A673 (cell line): ENCODE results near the gene ABCB9.

Experiments
- EZH2 ChIP-seq: fragments of 200-600 bp; sonication (generic); IDR thresholded peaks from 2 replicates; pipeline ENCODE4 v1.6.1; 2017; ENCODE audit warnings: borderline replicate concordance, low read depth, mild to moderate bottlenecking, mixed read lengths, antibody characterized with exemption, low read length; ENCODE audit not compliant: poor library complexity, severe bottlenecking
- TF ChIP-seq, protein P1 (sequence below): fragments of 300-800, 200-600 bp; sonication (generic); conservative IDR thresholded peaks from 2 replicates; pipeline ENCODE4 v1.5.1; 2017; ENCODE audit warnings: low read depth, mild to moderate bottlenecking, antibody characterized with exemption, low read length, moderate library complexity, mixed read lengths

DNA sequence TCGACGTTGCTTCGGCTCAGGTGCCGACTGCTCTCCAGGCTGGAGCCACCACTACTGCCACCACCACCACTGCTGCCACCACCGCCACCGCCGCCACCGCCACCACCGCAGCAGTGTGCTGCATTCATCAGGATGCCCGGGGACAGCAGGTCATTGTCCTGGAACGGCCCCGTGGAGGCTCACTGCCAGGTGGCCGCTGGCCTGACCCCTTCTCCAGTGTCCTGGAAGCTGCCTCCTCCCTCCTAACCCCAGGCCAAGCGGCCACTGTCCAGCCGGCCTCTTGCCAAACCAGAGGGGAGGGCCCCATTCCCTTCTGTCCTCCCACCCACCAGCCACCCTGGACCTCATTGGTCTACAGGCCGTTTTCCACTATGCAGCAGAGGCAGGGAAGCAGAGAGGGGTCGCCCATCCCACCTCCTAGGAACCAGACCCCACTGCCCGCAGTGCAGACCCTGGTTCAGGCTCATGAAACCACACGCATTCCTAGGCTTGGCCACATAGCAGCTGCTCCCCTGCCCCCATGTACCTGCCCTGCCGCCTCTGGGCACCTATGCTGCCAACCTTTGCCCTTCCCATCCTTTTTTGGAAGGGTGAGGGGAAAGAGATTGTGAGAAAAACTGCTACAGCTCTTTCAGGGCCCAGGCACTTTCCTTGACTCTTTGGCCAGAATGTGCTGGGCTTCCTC, 29.4 kb upstream of the ABCB9 start:
- TF ChIP-seq, protein P1, sequence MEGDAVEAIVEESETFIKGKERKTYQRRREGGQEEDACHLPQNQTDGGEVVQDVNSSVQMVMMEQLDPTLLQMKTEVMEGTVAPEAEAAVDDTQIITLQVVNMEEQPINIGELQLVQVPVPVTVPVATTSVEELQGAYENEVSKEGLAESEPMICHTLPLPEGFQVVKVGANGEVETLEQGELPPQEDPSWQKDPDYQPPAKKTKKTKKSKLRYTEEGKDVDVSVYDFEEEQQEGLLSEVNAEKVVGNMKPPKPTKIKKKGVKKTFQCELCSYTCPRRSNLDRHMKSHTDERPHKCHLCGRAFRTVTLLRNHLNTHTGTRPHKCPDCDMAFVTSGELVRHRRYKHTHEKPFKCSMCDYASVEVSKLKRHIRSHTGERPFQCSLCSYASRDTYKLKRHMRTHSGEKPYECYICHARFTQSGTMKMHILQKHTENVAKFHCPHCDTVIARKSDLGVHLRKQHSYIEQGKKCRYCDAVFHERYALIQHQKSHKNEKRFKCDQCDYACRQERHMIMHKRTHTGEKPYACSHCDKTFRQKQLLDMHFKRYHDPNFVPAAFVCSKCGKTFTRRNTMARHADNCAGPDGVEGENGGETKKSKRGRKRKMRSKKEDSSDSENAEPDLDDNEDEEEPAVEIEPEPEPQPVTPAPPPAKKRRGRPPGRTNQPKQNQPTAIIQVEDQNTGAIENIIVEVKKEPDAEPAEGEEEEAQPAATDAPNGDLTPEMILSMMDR, result no peak
- TF ChIP-seq EZH2, result no peak
